Subcutaneous abdominal adipose tissue (tissue), 5 donors: ENCODE results near the gene NKD1.
"Not testable (repeated sequence)": the region's sequence is repeated elsewhere in the genome, so short reads cannot be mapped to it uniquely, and the experiment has no call there.

ENCODE experiments used
- H3K27ac ChIP-seq: one replicate; pipeline ENCODE4 v1.7.0; 2013; ENCODE audit warnings: low read depth, mild to moderate bottlenecking, inconsistent platforms, low read length, moderate library complexity
- H3K27me3 ChIP-seq, 5 donors: one replicate each; pipeline ENCODE4 v1.7.0; 2013; ENCODE audit warnings: low read length in 5 of 5, inconsistent platforms in 1 of 5; ENCODE audit not compliant: control insufficient read depth in 5 of 5, insufficient read depth in 4 of 5
- H3K36me3 ChIP-seq, 5 donors: one replicate each; pipeline ENCODE4 v1.7.0; 2013; ENCODE audit warnings: low read length in 5 of 5; ENCODE audit not compliant: control insufficient read depth in 5 of 5, insufficient read depth in 5 of 5
- H3K4me1 ChIP-seq, 5 donors: one replicate each; pipeline ENCODE4 v1.7.0; 2013; ENCODE audit warnings: low read length in 5 of 5, mild to moderate bottlenecking in 3 of 5, moderate library complexity in 1 of 5; ENCODE audit not compliant: control insufficient read depth in 5 of 5, insufficient read depth in 5 of 5
- H3K4me3 ChIP-seq, 5 donors: one replicate each; pipeline ENCODE4 v1.7.0; 2013; ENCODE audit warnings: low read length in 5 of 5, low read depth in 1 of 5
- H3K9ac ChIP-seq, 5 donors: one replicate each; pipeline ENCODE4 v1.7.0; 2013; ENCODE audit warnings: low read length in 5 of 5, mild to moderate bottlenecking in 4 of 5, moderate library complexity in 3 of 5
- H3K9me3 ChIP-seq, 5 donors: one replicate each; pipeline ENCODE4 v1.7.0; 2013; ENCODE audit warnings: low read length in 5 of 5; ENCODE audit not compliant: control insufficient read depth in 5 of 5
- donor health status: healthy.
- donor health status: healthy.
- donor health status: healthy.
- donor health status: healthy.
- donor health status: healthy.

The NKD1 gene

DNA sequence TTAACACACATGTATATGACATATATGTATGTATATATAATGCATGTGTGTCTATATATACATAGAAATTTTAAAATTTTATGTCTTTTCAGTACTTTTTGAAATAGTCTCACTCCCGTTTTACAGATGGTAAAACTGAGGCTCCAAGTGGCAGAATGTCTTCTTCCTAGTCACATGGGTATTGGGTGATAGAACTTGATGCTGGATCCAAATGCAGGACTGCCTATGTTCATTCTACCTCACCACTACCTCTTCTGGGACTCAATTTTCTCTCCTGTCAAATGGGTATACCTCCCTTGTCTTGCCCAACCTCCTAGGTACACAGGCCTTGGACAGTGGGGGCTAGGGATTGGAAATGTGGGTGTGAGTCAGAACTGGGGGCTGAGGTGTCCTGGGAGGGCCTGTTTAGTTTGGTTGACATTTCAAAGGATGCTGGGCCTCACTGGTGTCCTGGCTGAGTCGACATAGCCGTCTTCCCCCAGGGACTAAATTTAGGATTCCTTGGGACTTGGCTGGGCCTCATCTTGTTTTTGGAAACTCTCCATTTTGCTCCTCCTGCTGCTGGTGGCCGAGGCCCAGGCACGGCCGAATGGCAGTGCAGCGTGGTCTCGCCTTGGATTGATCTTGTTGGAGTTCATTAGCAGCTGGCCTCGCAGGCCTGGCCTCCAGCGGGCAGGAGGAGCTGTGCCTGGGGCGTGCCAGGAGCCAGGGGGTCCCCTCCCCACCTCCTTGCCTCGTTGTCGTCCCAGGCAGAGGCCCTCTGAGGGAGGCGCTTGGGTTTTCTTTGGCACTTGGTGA, 25.9 kb downstream of the NKD1 start:
- Histone ChIP-seq H3K36me3 (no peaks in the 10 kb centered on the region), H3K27ac (no peak overlapping the region), H3K9ac (no peak overlapping the region), H3K9me3 (no peaks in the 10 kb centered on the region), H3K4me1 (peaks cover 1 to 19% (median 9%) of the 10 kb centered on the region in 5 donors), H3K4me3 (no peak overlapping the region), H3K27me3 (peaks cover 0 to 4% (median 0%) of the 10 kb centered on the region in 5 donors)

DNA sequence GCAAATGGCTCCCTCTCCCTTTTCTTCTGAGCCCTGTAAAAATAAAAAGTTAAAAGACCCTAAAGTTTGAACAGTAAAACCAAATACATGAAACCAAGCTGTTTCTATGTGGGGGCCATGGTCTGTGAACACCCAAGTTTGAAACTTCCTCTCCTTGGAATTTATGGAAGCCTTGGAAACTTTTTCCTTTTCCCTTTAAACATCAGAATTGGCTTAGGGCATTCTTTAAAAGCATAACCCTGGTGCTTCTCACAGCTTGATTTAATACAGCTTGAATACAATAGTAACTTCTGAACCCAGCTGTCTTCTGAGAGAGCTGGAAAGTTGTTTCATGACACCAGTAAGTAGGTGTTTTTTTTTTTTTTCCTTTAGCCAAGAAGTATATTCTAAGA, 26.5 kb downstream of the NKD1 start:
- H3K4me1 ChIP-seq, result peaks cover 1 to 19% (median 9%) of the 10 kb centered on the region in 5 donors
- peaks cover 0 to 4% (median 0%) of the 10 kb centered on the region in 5 donors for H3K27me3 ChIP-seq
- no peaks in the 10 kb centered on the region for H3K9me3 ChIP-seq
- no peak overlapping the region for H3K4me3 ChIP-seq
- no peak overlapping the region for H3K27ac ChIP-seq
- peak overlapping the region in 1 of 5 donors; percentile 37 for H3K9ac ChIP-seq
- no peaks in the 10 kb centered on the region for H3K36me3 ChIP-seq

DNA sequence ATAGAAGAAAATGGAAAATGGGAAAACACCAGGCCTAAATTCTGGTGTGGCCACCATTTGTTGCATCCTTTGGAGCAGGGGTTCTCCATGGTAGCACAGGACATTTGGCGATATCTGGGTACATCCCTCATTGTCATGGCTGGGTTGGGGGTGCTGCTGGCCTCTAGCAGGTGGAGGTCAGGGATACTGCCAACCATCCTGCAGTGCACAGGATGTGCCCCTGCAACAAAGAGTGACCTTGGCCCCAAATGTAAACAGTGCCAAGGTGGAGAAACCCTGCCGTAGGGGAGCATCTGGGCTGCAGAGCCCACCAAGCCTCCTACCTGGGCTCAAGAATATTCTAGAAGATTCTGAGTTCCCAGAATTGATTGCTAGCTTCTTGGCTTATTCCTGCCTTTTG, 27.5 kb downstream of the NKD1 start:
- H3K9ac ChIP-seq, result no peak overlapping the region
- no peak overlapping the region for H3K27ac ChIP-seq
- H3K4me1 ChIP-seq, result peaks cover 3 to 27% (median 18%) of the 10 kb centered on the region in 5 donors
- H3K27me3 ChIP-seq, result peaks cover 0 to 4% (median 0%) of the 10 kb centered on the region in 5 donors
- H3K36me3 ChIP-seq, result no peaks in the 10 kb centered on the region
- no peaks in the 10 kb centered on the region for H3K9me3 ChIP-seq
- H3K4me3 ChIP-seq, result no peak overlapping the region

DNA sequence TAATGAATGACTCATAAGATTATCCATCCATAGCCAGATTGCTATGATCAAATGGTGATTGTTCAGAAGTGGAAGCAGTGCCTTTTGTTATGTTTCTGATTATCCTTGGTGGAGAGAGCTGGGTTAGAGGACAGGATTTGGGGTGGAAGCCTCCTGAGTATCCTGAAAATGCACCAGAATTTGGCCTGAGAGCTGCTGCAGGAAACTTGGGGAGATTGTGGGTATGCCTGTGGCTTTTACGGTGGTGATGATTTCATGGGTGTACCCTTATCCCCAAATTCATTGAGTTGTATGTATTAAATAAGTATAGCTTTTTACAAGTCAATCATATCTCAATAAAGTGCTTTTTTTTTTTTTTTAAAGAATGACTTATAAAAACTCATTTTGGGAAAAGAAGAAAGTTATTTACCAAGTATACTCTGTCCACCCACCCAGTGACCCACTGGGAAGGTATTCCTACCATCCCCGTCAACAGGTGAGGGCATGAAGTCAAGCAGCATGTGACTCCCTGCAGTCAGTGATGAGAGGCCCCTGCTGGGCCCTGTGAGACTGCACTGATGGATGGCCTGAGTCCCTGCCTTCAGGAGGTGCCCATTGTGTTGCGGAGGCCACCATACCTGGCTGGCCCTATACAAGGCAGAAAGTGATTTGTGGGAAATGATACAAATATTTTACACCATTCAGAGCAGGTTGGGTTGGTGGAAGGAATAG, 28.4 kb downstream of the NKD1 start:
- Histone ChIP-seq H3K36me3 (no peaks in the 10 kb centered on the region), H3K9ac (no peak overlapping the region), H3K27me3 (no peaks in the 10 kb centered on the region), H3K4me1 (peaks cover 6 to 35% (median 26%) of the 10 kb centered on the region in 5 donors), H3K4me3 (no peak overlapping the region), H3K27ac (no peak overlapping the region), H3K9me3 (no peaks in the 10 kb centered on the region)

DNA sequence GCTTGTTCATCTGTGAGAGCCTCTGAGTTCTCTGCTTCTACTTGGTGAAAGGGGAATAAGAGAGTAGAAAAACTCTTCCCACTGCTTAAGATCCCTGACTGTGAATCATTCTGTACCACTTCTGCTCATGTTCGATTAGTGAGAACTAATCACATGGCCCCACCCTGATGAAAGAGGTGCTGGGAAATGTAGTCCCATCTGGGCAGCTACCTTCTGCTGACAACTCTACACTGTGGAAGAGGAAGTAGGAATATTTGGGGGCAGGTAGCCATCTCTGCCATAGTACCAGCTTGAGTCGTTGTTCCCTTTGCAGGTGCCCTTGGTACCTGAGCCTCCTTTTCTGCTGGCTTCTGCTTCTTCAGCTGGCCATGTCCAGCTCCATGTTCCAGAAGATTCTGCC, 29.9 kb downstream of the NKD1 start:
- Histone ChIP-seq H3K36me3 (no peaks in the 10 kb centered on the region), H3K27ac (no peak overlapping the region), H3K9me3 (no peaks in the 10 kb centered on the region), H3K4me1 (peaks cover 6 to 44% (median 34%) of the 10 kb centered on the region in 5 donors), H3K27me3 (no peaks in the 10 kb centered on the region), H3K9ac (no peak overlapping the region), H3K4me3 (no peak overlapping the region)

DNA sequence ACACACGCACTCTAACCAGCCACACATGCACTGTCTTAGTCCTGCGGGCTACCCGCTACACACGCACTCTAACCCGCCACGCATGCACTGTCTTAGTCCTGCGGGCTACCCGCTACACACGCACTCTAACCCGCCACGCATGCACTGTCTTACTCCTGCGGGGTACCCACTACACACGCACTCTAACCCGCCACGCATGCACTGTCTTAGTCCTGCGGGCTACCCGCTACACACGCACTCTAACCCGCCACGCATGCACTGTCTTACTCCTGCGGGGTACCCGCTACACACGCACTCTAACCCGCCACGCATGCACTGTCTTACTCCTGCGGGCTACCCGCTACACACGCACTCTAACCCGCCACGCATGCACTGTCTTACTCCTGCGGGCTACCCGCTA, 31.2 kb downstream of the NKD1 start:
- H3K4me1 ChIP-seq, result peaks cover 6 to 41% (median 36%) of the 10 kb centered on the region in 5 donors
- H3K9ac ChIP-seq, H3K36me3 ChIP-seq, H3K27ac ChIP-seq, H3K9me3 ChIP-seq, H3K27me3 ChIP-seq, H3K4me3 ChIP-seq: not testable (repeated sequence)

DNA sequence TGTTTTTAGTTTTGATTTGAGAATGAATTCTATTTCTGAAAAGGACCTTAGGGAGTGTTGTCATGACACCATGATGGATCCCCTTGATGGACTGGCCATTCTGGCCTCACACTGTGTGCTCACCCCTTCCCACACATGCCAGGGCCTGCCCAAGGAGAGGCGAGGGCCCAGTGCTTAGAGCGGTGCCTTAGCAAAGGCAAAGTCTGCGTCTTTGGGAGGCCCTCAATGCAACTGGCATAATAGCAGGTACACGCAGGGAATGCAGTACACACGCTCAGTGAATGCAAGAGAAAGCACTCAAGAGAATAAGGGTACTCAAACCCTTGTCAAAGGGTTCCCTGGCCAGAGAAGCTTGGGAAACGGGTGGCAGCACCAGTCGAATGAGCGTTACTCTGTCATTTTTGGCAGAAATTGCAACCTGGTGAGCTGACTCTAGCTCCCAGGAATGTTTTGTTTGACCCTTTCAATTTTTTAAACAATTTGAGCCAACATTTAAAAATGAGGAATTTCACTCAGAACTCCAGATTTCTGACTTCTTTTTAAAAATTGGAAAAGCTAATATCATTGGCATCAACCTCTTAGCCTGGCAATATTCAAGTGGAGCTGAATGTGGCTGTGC, 32.1 kb downstream of the NKD1 start:
- H3K4me1 ChIP-seq, result peaks cover 6 to 43% (median 38%) of the 10 kb centered on the region in 5 donors
- H3K4me3 ChIP-seq, result peak overlapping the region in 1 of 5 donors; percentile 9
- no peak overlapping the region for H3K27ac ChIP-seq
- no peak overlapping the region for H3K9ac ChIP-seq
- no peaks in the 10 kb centered on the region for H3K9me3 ChIP-seq
- no peaks in the 10 kb centered on the region for H3K36me3 ChIP-seq
- no peaks in the 10 kb centered on the region for H3K27me3 ChIP-seq

DNA sequence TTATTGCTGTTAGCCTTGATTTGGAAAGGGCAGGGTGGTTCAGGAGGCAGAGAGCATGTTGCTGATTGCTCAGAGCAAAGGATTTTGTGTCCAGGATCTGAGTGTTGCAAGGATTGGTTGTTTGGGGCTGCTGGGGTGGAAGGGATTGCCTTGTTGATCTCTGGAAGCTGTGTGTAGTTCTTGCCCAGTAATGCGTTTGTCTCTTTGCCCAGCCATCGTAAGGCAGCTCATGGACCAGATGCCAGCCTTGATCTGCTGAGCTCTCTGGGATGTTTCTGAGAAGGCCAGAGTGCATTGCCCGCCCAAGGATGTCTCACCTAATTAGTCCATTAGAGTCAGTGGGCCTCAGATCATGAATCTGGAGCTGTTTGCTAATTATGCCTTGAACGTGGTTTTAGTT, 33.6 kb downstream of the NKD1 start:
- H3K36me3 ChIP-seq, result no peaks in the 10 kb centered on the region
- no peaks in the 10 kb centered on the region for H3K27me3 ChIP-seq
- peak overlapping the region; percentile 54 for H3K27ac ChIP-seq
- H3K4me1 ChIP-seq, result peaks cover 6 to 46% (median 40%) of the 10 kb centered on the region in 5 donors
- H3K4me3 ChIP-seq, result no peak overlapping the region
- H3K9me3 ChIP-seq, result no peaks in the 10 kb centered on the region
- no peak overlapping the region for H3K9ac ChIP-seq

DNA sequence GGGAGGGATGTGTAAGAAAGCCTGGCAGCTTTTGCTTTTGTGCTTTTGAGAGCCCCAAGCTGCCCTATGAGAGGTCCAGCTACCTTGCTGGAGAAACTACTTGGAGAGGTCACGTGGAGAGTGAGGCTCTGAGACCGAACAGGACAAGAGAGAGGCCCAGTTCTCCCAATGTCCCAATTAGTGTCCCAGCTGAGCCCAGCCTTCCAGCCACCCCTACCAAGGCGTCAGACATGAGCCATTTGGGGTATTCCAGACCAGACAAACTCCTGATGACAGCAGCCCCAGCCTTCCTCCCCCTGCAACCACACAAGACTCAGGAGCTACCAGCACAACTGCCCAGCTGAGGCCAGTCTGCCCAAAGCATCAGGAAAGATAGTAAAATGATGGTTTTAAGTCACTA, 35.0 kb downstream of the NKD1 start:
- Histone ChIP-seq H3K27ac (no peak overlapping the region), H3K36me3 (no peaks in the 10 kb centered on the region), H3K27me3 (no peaks in the 10 kb centered on the region), H3K4me1 (peaks cover 6 to 46% (median 40%) of the 10 kb centered on the region in 5 donors), H3K9ac (no peak overlapping the region), H3K9me3 (no peaks in the 10 kb centered on the region), H3K4me3 (no peak overlapping the region)
